ENCODE data around the gene NXPH1.
A peak's percentile ranks its signal among the peaks of the same experiment; 100 is the strongest.

The NXPH1 gene

GRCh38 chr7:8507566-8507965 is 74.2 kb downstream of the NXPH1 start:
- no peak for DNase-seq

GRCh38 chr7:8509621-8510020 is 76.2 kb downstream of the NXPH1 start:
- DNase-seq, result no peak

DNA sequence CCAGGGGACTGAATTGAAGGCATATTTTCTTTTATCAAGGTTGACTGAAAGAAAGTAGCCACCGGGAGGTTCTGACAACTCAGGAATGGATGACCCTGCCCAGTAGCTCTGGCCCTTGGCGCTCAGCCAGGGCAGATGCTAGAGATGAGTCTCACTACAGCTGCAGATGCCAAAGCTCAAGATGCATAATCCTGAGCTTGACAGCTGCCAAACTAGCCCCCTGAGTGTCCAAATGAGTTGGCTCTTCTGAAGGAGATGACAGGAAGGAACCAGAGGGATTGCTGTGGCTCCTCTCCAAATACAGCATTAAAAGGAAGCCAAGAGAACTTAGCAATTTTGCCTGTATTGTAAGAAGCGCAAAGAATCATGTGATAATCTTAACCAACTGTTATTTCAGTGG is 78.4 kb downstream of the NXPH1 start:
- DNase-seq, result no peak

- no peak for DNase-seq
Observed at GRCh38 chr7:8514781-8515519, 81.5 kb downstream of the NXPH1 start.

DNA sequence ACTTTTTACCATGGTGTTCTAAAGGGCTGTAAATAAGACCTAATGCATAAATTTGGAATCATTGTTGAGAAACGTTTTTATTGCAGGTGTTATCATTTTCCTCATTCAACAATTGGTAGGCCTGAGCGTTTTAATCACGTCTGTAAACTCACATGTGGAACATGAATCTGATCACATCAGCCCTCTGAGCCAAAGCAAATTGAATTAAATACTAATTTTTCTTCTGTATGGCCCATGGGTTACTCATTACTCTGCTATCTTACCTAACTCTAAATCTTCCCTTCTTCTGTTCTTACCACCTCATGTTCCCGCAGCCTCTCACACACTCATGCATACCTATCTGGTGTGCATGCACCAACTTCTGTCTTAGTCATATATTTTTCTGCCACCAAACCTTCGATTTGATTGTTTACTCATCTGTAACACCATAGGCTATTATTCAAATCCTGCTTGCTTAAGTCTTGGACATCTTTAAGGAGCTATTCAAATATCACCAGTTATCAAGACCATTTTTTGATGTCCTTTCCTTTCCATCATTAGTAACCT is 82.3 kb downstream of the NXPH1 start:
- no peak for DNase-seq

DNA sequence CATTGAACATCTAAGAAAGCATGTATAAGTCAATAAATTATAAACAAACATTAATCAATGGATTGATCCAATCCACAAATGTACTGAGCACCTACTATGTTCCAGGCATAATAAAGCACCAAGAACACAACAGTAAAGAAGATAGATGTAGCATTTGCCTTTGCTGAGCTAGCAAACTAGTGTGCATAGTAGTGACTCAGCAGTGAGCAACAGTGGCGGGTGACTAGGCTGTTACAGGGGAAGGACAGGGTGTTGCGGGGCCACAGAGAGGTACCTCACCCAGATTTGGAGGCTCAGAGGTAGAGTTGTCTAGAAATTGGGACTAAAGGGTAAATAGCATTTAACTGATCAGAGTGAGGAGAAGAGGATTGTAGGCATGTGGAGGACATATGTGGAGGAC is 83.6 kb downstream of the NXPH1 start:
- no peak for DNase-seq

- no peak for DNase-seq
Observed at GRCh38 chr7:8528311-8528710, 94.9 kb downstream of the NXPH1 start.

- DNase-seq, result no peak
Observed at GRCh38 chr7:8531991-8532515, 98.6 kb downstream of the NXPH1 start.

- no peak for DNase-seq
Observed at GRCh38 chr7:8536431-8536830, 103.0 kb downstream of the NXPH1 start.

DNA sequence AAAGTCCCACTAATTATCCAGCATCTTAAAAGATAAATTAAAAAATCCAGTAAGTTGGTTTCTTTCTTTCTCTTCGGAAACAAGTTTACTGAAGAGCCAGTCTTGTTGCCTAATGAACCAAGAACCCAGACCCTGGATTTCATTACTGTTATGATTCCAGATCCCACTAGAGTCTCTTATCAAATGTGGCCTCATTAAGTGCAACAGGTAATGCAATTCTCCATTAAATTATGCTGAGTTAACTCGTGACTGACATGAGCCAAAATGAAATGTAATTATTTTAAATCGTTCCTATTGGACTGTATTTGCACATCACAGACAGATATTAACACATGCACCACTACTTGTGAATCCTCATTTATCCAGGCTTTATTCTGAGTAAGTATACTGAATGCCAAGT is 115.6 kb downstream of the NXPH1 start:
- DNase-seq, result no peak

- no peak for DNase-seq
Observed at GRCh38 chr7:8560501-8560900, 127.1 kb downstream of the NXPH1 start.

DNA sequence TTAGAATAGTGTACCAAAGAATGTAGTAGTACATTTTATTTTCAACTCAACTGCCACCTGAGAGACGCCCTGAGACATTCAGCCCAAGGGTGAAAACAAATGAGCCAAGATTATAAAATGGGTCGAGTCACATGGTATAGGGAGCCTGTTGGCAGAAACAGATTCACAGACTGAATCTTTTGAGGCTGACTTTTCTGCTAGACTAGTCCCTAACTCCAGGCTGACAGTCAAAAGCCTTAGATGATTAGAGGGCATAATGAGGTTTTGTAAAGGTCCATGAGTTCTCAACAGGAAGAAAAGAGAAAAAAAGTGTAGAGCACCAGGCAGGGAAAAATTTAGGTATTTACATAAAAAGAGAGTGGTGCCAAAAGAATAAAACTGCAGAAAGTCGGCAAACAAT is 128.0 kb downstream of the NXPH1 start:
- no peak for DNase-seq

DNA sequence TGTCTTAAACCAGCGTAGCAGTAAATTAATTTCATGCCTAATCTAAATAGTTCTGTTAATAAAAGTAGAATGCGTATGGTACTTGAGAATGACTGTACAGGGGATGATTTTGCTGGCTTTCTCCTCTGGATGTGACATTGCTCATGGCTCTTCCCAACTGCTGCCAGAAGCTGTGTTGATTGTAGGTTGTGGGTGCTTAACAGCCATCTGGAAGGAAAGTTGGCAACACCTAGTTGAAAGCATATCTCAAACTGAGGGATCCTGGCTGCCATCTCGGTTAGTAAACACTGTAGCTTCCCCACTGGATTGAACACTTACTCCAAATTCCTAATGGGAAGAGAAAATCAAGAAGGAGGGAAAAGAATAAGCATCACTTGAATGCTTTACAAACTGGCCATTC is 130.9 kb downstream of the NXPH1 start:
- peak in 1 of 14 donors; percentile 61 for DNase-seq

DNA sequence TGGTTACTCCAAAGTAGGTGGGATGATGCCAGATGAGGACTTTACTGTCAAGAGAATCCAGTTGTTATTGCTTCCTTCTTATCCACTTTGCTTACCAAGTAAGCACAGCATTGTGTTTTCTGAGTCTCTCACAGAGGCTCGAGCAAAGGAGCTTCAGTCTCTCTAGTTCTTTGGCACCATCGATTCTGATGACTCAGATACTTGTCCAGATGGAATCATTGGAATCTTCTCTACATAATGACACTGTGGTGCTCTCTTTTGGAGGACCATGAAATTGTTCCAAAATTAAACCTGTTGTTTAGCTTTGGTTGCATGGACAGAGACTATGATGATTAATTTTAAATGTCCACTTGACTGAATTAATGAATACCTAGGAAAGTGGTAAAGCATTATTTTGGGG is 132.6 kb downstream of the NXPH1 start:
- peak in 1 of 14 donors; percentile 61 for DNase-seq

DNA sequence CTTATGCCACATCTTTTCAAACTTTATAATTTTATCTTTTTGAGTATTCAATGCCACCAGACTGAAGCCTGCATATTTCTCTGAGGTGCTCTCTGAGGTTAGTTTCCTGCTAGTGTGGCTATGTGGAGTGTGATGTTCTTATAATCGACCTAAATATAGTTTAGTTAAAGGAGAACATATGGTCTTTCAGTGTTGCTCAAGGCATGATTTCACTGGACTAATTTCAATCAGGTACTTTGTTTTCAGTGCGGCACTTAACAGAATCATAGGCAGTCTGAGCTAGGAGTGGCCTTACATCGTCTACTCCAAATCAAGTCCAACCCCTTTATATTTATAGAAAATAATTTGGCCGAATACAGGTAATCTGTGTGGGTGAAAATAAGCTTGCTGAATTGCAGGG is 134.2 kb downstream of the NXPH1 start:
- peak in 1 of 14 donors; percentile 83 for DNase-seq

DNA sequence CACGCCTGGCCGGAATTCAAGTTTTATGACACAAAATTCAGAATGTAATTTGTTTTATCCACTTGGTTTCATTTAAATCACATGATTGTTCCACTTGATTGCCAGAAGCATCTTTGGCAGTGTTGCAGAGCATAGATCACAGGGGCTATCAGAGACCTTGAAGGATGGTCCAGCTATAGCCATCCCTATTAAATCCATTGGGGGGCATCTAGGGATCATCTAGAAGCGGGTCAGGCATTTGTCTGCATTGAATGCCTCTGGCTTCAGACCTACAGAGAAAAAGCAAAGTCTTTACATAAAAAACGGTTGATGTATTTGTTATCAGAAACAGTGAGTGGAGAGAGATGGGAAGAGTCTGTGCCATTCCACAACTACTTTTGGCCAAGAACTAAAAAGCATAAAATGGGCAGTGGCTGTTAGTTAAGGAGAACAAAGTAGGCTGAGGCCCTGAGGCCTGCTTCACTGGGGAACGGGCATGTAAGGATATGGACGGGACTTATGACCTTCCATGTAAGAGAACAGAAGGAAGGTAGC is 146.3 kb downstream of the NXPH1 start:
- no peak for DNase-seq

- no peak for DNase-seq
Observed at GRCh38 chr7:8581842-8582241, 148.4 kb downstream of the NXPH1 start.

- DNase-seq, result no peak
Observed at GRCh38 chr7:8582728-8583127, 149.3 kb downstream of the NXPH1 start.

DNA sequence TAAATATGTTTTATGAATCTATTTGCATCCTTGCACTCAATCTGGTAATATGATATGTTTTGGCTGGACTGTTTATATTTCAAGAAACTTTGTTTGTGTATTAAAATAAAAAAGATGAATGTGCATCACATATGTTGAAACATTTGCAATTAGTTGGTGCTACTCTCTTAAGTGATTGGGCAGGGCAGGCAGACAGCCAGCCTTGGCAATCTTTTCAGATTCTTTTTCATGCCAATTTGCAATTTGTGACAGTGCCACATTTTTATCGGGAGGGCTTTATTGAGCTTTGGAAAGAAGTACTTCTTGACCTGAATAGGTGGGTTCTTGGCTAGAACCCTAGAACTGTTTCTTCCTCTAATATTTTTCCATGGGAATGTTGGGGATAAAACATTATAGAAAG is 152.2 kb downstream of the NXPH1 start:
- DNase-seq, result no peak

DNA sequence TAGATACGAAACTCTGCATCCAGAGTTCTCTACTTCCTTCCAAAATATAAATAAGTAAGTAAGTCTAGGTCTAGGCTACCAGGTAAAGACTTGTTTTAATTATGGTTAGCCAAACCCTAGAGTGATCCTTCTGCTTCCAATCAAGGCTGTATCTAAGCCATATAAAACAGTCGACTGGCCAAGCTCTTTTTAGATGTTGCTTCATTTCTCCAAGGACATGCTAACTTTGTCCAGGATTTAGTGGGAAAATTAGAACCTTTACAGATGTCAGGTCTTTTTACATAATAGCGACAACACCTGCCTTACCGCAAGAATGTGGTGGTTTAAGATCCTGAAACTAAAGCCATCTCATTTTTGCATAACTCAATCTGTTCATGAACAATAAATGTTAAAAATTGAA is 156.8 kb downstream of the NXPH1 start:
- DNase-seq, result no peak

- no peak for DNase-seq
Observed at GRCh38 chr7:8590791-8591190, 157.4 kb downstream of the NXPH1 start.

GRCh38 chr7:8591289-8591688 is 157.9 kb downstream of the NXPH1 start:
- DNase-seq, result no peak

DNA sequence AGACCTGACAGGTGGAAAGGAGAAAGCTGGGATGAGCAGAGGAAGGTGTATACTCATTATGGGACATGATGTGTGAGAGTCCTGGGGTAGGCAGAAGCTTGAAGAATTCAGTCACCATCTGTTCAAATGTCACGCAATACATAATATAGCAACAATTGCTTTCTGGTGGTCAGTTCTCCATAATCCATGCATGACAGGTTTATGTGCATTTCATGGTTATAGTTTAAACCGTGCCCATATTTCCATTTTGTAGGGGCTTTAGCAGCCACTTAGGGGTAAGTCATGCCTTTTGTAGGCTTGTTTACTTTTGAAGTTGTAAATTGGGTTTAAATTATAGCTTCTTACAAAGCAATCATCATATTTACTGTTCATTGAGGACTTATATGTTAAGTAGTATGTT is 158.8 kb downstream of the NXPH1 start:
- DNase-seq, result no peak

GRCh38 chr7:8594115-8594514 is 160.7 kb downstream of the NXPH1 start:
- no peak for DNase-seq

All from C1 segment of cervical spinal cord (tissue), 14 donors.